H9 (cell line): Measurements from ENCODE around the gene ZNF557. TPM values are rescaled to one million over a fixed set of nuclear protein-coding genes. Genes with fewer than 3 reads are reported as not detected.

Experiments
- DNase-seq: peaks from one replicate; pipeline ENCODE4 v3.0.0-alpha.2; 2017
- H2AFZ ChIP-seq: one replicate; pipeline ENCODE4 v1.6.1; 2013; ENCODE audit warnings: mild to moderate bottlenecking, low read length, control low read depth, moderate library complexity
- H2AK5ac ChIP-seq: 2 replicates; pipeline ENCODE4 v1.6.1; 2013; ENCODE audit warnings: low read length, control low read depth, mixed read lengths; ENCODE audit not compliant: insufficient read length
- H2BK120ac ChIP-seq: one replicate; pipeline ENCODE4 v1.6.1; 2013; ENCODE audit warnings: low read depth, mild to moderate bottlenecking, low read length, control low read depth, inconsistent platforms; ENCODE audit not compliant: poor library complexity, severe bottlenecking
- H2BK12ac ChIP-seq: 2 replicates; pipeline ENCODE4 v1.6.1; 2013; ENCODE audit warnings: low read length, control low read depth, mixed read lengths, low read depth; ENCODE audit not compliant: insufficient read length
- H2BK15ac ChIP-seq: 2 replicates; pipeline ENCODE4 v1.6.1; 2013; ENCODE audit warnings: low read depth, low read length, control low read depth
- H2BK20ac ChIP-seq: one replicate; pipeline ENCODE4 v1.6.1; 2013; ENCODE audit warnings: low read depth, mild to moderate bottlenecking, low read length, control low read depth, inconsistent platforms; ENCODE audit not compliant: poor library complexity, severe bottlenecking
- H2BK5ac ChIP-seq: 2 replicates; pipeline ENCODE4 v1.6.1; 2013; ENCODE audit warnings: low read length, control low read depth, mixed read lengths; ENCODE audit not compliant: insufficient read length
- H3K14ac ChIP-seq: 2 replicates; pipeline ENCODE4 v1.6.1; 2013; ENCODE audit warnings: low read length, control low read depth; ENCODE audit not compliant: insufficient read depth
- H3K18ac ChIP-seq: 2 replicates; pipeline ENCODE4 v1.6.1; 2013; ENCODE audit warnings: low read depth, mild to moderate bottlenecking, mixed read lengths, low read length, control low read depth; ENCODE audit not compliant: insufficient read length
- H3K23ac ChIP-seq: 2 replicates; pipeline ENCODE4 v1.6.1; 2013; ENCODE audit warnings: low read length, control low read depth, mixed read lengths, low read depth; ENCODE audit not compliant: insufficient read length
- H3K23me2 ChIP-seq: 2 replicates; pipeline ENCODE4 v1.6.1; 2013; ENCODE audit warnings: low read depth, mild to moderate bottlenecking, mixed read lengths, low read length, control low read depth; ENCODE audit not compliant: insufficient read length, poor library complexity, severe bottlenecking
- H3K27ac ChIP-seq: 2 replicates; pipeline ENCODE4 v1.5.1; 2013; ENCODE audit warnings: low read length, control low read depth, mixed read lengths, low read depth; ENCODE audit not compliant: insufficient read length
- H3K27me3 ChIP-seq: 2 replicates; pipeline ENCODE4 v1.6.1; 2013; ENCODE audit warnings: low read length, control low read depth, inconsistent platforms; ENCODE audit not compliant: insufficient read depth
- H3K4ac ChIP-seq: 2 replicates; pipeline ENCODE4 v1.6.1; 2013; ENCODE audit warnings: low read depth, mild to moderate bottlenecking, control low read depth, inconsistent platforms, low read length, moderate library complexity
- H3K4me1 ChIP-seq: 2 replicates; pipeline ENCODE4 v1.6.1; 2013; ENCODE audit warnings: low read length, control low read depth, inconsistent platforms; ENCODE audit not compliant: insufficient read depth
- H3K4me2 ChIP-seq: 2 replicates; pipeline ENCODE4 v1.6.1; 2013; ENCODE audit warnings: low read length, control low read depth, mixed read lengths; ENCODE audit not compliant: insufficient read length, insufficient read depth
- H3K56ac ChIP-seq: 2 replicates; pipeline ENCODE4 v1.6.1; 2013; ENCODE audit warnings: low read depth, mild to moderate bottlenecking, mixed read lengths, low read length, control low read depth; ENCODE audit not compliant: insufficient read length
- H3K79me1 ChIP-seq: 2 replicates; pipeline ENCODE4 v1.6.1; 2013; ENCODE audit warnings: low read depth, mild to moderate bottlenecking, moderate library complexity, low read length, control low read depth, inconsistent platforms; ENCODE audit not compliant: insufficient read depth, poor library complexity, severe bottlenecking
- H3K79me2 ChIP-seq: 2 replicates; pipeline ENCODE4 v1.6.1; 2013; ENCODE audit warnings: low read length, control low read depth, inconsistent platforms; ENCODE audit not compliant: insufficient read depth
- H3K9ac ChIP-seq: 2 replicates; pipeline ENCODE4 v1.6.1; 2013; ENCODE audit warnings: low read length, control low read depth, mixed read lengths; ENCODE audit not compliant: insufficient read length; ENCODE audit errors: extremely low read depth
- H3K9me3 ChIP-seq: one replicate; pipeline ENCODE4 v1.6.1; 2013; ENCODE audit warnings: low read depth, low read length, inconsistent platforms; ENCODE audit not compliant: control insufficient read depth
- H3T11ph ChIP-seq: one replicate; pipeline ENCODE4 v1.6.1; 2013; ENCODE audit warnings: mild to moderate bottlenecking, low read length, control low read depth, inconsistent platforms
- H4K20me1 ChIP-seq: one replicate; pipeline ENCODE4 v1.6.1; 2013; ENCODE audit not compliant: control insufficient read depth, insufficient read length, insufficient read depth
- H4K5ac ChIP-seq: 2 replicates; pipeline ENCODE4 v1.6.1; 2013; ENCODE audit warnings: low read depth, mild to moderate bottlenecking, mixed read lengths, low read length, control low read depth; ENCODE audit not compliant: insufficient read length
- H4K8ac ChIP-seq: replicated peaks from 2 replicates; pipeline ENCODE4 v1.6.1; 2013; ENCODE audit warnings: low read length, control low read depth, mixed read lengths, low read depth; ENCODE audit not compliant: insufficient read length
- H4K91ac ChIP-seq: 2 replicates; pipeline ENCODE4 v1.6.1; 2013; ENCODE audit warnings: low read depth, mild to moderate bottlenecking, moderate library complexity, mixed read lengths, low read length, control low read depth; ENCODE audit not compliant: insufficient read length
- H3K27ac Mint-ChIP-seq, 3 experiments: 2 replicates in 2 of 3; 3 replicates in 1 of 3; pipeline ENCODE4 v1.8.0; 2020 to 2021; ENCODE audit warnings: mixed read lengths in 3 of 3, mild to moderate bottlenecking in 1 of 3, moderate library complexity in 1 of 3
- H3K27me3 Mint-ChIP-seq: 2 replicates; pipeline ENCODE4 v1.8.0; 2021; ENCODE audit warnings: low read depth, mild to moderate bottlenecking, moderate library complexity, mixed read lengths
- H3K36me3 Mint-ChIP-seq, 3 experiments: 2 replicates in 2 of 3; 3 replicates in 1 of 3; pipeline ENCODE4 v1.8.0; 2020 to 2021; ENCODE audit warnings: low read depth in 3 of 3, mixed read lengths in 3 of 3; ENCODE audit not compliant: insufficient read depth in 1 of 3
- H3K4me1 Mint-ChIP-seq, 2 experiments: 2 replicates each; pipeline ENCODE4 v1.8.0; 2020; ENCODE audit warnings: mixed read lengths in 2 of 2
- H3K4me3 Mint-ChIP-seq, 2 experiments: 2 replicates in 1 of 2; 3 replicates in 1 of 2; pipeline ENCODE4 v1.8.0; 2020 to 2021; ENCODE audit warnings: mild to moderate bottlenecking in 2 of 2, mixed read lengths in 2 of 2, moderate library complexity in 1 of 2
- H3K9me3 Mint-ChIP-seq, 2 experiments: 2 replicates in 1 of 2; 3 replicates in 1 of 2; pipeline ENCODE4 v1.8.0; 2020; ENCODE audit warnings: mild to moderate bottlenecking in 2 of 2, mixed read lengths in 2 of 2, moderate library complexity in 1 of 2
- WGBS: extraction: QIAGEN DNeasy Blood & Tissue Kit; methylation state at CpG from one replicate; pipeline ENCODE4 v1.1.7; 2013; ENCODE audit warnings: missing lambda C conversion rate, low lambda C conversion rate, mixed read lengths; ENCODE audit not compliant: insufficient read length; ENCODE audit errors: extremely low coverage; 5-methylcytosine and 5-hydroxymethylcytosine counted together
- total RNA-seq: library from RNA; stranded (reverse); gene quantifications from 2 replicates; pipeline ENCODE4 v1.2.1, GENCODE V29; 2021
- TF ChIP-seq, protein P1 (sequence below): fragments of 200-600 bp; sonication (generic); conservative IDR thresholded peaks from 3 replicates; pipeline ENCODE4 v1.8.0; 2021; ENCODE audit warnings: antibody characterized with exemption, mild to moderate bottlenecking

The ZNF557 gene
- total RNA-seq, 1 experiment from 2014 or later = 12.2 TPM

DNA sequence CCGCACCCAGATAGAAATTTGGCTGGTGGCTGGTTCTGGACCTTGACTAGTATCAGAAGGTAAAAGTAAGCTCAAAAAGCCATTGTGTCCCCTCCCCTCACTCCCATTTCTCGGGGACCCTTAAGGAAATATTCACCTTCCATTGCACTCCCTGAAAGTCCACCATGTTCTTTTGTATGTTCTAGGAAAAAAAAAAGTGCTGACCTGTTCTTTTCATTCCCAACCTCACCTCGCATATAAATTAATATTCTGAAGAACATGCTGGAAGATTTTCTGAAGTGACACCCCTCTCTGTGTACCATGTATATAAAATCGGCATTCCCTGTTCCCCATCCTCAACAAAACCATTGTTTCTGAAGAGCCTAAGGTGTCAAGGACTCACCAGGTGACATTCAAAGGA, 43.2 kb downstream of the ZNF557 start:
- Mint-ChIP-seq H3K4me3 (no peak overlapping the region), H3K4me1 (peaks cover 4 to 13% of the 10 kb centered on the region in 2 experiments), H3K27ac (no peak overlapping the region), H3K9me3 (peaks cover 3 to 6% of the 10 kb centered on the region in 2 experiments; a peak in 4 of 5 replicates), H3K27me3 (no peaks in the 10 kb centered on the region), H3K36me3 (peaks cover 11 to 31% (median 17%) of the 10 kb centered on the region in 3 experiments; a peak in 6 of 7 replicates)
- Histone ChIP-seq H4K91ac (no peak overlapping the region), H2BK20ac (no peak overlapping the region), H2BK12ac (no peak overlapping the region), H3K4me2 (no peak overlapping the region), H2BK120ac (no peak overlapping the region), H3K23ac (no peak overlapping the region), H3K23me2 (no peaks in the 10 kb centered on the region), H3K18ac (no peak overlapping the region), H3K4me1 (no peaks in the 10 kb centered on the region; the same call in 1 of the 2 replicates), H3K79me2 (no peaks in the 10 kb centered on the region), H3K14ac (no peak overlapping the region), H3K79me1 (no peaks in the 10 kb centered on the region), H2BK5ac (no peak overlapping the region), H3K27me3 (no peaks in the 10 kb centered on the region), H4K5ac (no peak overlapping the region), H2AFZ (no peak overlapping the region), H4K8ac (no peak overlapping the region), H4K20me1 (no peaks in the 10 kb centered on the region), H2BK15ac (no peak overlapping the region), H3K27ac (no peak overlapping the region), H3K9ac (no peak overlapping the region), H3T11ph (no peak overlapping the region), H2AK5ac (no peak overlapping the region), H3K9me3 (no peaks in the 10 kb centered on the region), H3K56ac (no peak overlapping the region), H3K4ac (no peak overlapping the region)
- DNase-seq = no peak
- no CpG with 5 or more reads among the region's 4 CpGs for WGBS
- TF ChIP-seq, protein P1, sequence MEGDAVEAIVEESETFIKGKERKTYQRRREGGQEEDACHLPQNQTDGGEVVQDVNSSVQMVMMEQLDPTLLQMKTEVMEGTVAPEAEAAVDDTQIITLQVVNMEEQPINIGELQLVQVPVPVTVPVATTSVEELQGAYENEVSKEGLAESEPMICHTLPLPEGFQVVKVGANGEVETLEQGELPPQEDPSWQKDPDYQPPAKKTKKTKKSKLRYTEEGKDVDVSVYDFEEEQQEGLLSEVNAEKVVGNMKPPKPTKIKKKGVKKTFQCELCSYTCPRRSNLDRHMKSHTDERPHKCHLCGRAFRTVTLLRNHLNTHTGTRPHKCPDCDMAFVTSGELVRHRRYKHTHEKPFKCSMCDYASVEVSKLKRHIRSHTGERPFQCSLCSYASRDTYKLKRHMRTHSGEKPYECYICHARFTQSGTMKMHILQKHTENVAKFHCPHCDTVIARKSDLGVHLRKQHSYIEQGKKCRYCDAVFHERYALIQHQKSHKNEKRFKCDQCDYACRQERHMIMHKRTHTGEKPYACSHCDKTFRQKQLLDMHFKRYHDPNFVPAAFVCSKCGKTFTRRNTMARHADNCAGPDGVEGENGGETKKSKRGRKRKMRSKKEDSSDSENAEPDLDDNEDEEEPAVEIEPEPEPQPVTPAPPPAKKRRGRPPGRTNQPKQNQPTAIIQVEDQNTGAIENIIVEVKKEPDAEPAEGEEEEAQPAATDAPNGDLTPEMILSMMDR = no peak
